B cell (primary cell): Measurements from ENCODE around the gene MCM3AP.

Experiments used
- CTCF ChIP-seq: fragments of 200-600 bp; IDR thresholded peaks from one replicate; pipeline ENCODE4 v1.8.0; 2022; ENCODE audit warnings: antibody characterized with exemption, mild to moderate bottlenecking
- EZH2 ChIP-seq: IDR thresholded peaks from 2 replicates; pipeline ENCODE4 v1.6.1; 2012; ENCODE audit warnings: borderline replicate concordance, low read depth, mild to moderate bottlenecking, moderate library complexity, low read length; ENCODE audit not compliant: insufficient read depth, poor library complexity, severe bottlenecking

GRCh38 chr21:46214478-46215340, 70.7 kb downstream of the MCM3AP start:
- TF ChIP-seq CTCF (no peak), EZH2 (no peak)
